GM10847 (cell line): ENCODE data around the gene TMPRSS13.

ENCODE experiments used
- POLR2A ChIP-seq: IDR thresholded peaks from 2 replicates; pipeline ENCODE4 v1.6.1; 2011; ENCODE audit not compliant: insufficient read length; ENCODE audit errors: extremely low read depth

The TMPRSS13 gene

GRCh38 chr11:117921456-117921855 is 7.7 kb downstream of the TMPRSS13 start:
- no peak for TF ChIP-seq POLR2A

GRCh38 chr11:117919781-117920221 is 9.4 kb downstream of the TMPRSS13 start:
- TF ChIP-seq POLR2A, result no peak

DNA sequence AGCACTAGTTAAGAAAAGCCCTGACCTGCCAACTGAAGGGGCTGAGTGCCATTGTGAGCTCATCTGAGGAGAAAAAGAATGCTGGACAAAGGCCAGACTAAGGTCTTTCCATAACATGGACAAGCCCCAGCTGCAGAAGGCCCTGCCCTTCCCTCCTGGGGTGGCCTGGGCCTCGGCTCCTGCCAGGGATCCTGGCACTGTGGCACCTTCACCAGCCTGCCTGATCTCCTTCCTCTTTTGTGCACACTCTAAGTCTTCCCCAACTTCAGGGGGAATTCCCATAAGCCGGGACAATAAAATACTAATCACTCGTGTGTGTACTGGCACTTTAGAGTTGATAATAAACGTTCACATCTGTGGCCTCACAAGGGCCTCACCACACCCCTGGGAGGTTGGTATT is 9.9 kb downstream of the TMPRSS13 start:
- TF ChIP-seq POLR2A, result no peak

GRCh38 chr11:117918366-117919255 is 10.6 kb downstream of the TMPRSS13 start:
- no peak for TF ChIP-seq POLR2A

DNA sequence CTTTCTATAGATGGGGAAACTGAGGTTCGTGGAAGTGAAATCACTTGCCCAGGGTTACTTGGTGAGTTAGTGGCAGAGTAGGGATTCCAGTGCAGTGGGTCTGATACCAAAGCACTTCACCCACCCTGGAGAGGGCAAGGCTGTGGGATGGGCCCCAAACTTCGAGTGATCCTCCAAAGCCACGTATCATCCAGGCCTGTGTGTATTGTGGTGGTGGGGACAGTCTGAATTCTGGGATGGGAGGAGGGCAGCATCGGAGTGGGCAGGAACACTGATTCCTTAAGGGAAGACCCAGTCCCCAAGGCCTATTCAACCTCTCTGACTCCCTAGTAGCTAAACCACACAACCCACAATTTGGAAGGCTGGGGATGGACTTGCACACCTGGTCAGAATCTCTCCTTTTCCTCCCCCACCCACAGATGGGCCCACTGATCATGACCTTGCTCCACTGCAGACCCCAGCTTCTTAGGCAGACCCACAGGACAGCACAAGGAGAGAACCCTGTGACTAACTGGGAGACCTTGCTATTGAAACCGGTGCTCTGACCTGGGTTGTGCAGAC is 11.5 kb downstream of the TMPRSS13 start:
- no peak for TF ChIP-seq POLR2A

DNA sequence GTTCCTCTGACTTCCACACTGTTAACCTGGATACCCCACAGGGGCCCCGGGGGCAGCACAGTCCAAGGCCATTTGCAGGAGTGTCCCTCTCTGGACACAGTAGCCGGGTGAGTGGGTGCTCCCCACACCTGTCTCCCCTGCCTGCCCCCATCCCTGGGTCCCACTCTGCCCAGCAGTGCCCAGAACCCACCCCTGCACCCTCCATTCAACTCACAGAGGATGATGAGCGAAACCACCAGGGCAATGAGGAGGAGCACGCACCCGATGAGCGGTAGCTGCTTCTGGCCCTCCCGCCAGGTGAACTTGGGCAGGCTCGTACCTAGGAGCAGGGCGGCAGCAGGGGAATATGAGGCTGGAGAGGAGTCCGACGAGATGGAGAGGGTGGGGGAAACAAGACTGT is 12.2 kb downstream of the TMPRSS13 start:
- TF ChIP-seq POLR2A, result no peak

- no peak for TF ChIP-seq POLR2A
These were observed 13.4 kb downstream of the TMPRSS13 start for GRCh38 chr11:117915672-117916235.

- TF ChIP-seq POLR2A, result no peak
These were observed 14.1 kb downstream of the TMPRSS13 start for GRCh38 chr11:117914991-117915618.

DNA sequence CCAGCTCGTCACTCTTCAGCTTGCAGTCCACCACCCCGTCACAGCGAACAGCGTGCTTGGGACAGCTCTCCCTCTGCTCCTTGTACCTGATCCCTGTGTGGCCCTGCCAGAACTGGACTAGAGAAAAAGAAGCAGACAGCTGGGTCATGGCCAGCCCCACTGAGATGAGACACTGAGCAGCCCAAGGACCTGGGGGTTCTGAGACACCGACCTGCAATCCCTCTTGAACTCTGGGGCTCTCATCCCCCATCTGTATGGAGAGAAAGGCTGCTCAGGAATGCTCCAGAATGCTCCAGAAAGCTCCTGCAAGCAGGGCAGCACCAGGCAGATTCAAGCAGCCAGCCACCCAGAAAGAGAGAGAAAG is 14.8 kb downstream of the TMPRSS13 start:
- no peak for TF ChIP-seq POLR2A

GRCh38 chr11:117913736-117914397 is 15.3 kb downstream of the TMPRSS13 start:
- no peak for TF ChIP-seq POLR2A

- TF ChIP-seq POLR2A, result no peak
These were observed 16.7 kb downstream of the TMPRSS13 start for GRCh38 chr11:117912497-117912896.

GRCh38 chr11:117911694-117912093 is 17.5 kb downstream of the TMPRSS13 start:
- TF ChIP-seq POLR2A, result no peak

GRCh38 chr11:117910941-117911655 is 18.1 kb downstream of the TMPRSS13 start:
- TF ChIP-seq POLR2A, result no peak

- no peak for TF ChIP-seq POLR2A
These were observed 18.7 kb downstream of the TMPRSS13 start for GRCh38 chr11:117910525-117910924.
